ENCODE data around the gene LPO.

LPO gene

DNA sequence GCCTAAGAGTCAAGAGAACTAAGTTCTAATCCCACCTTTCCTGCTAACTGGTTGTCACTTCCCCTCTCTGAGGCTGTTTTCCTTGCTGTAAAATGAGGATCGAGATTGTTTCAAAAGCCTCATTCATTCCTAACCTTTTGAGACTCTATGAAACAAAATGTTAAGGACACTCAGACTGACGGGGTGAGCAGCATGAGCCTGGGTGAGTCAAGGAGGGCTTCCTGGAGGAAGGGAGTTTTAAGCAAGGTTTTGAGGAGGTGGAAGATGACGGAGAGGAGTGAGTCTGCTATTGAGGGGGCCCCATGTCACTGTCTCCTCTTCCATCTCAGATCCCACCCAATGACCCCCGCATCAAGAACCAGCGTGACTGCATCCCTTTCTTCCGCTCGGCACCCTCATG, 41.8 kb upstream of the LPO start:
- H3K4me1 ChIP-seq (ENCODE audit: insufficient read depth, low read length) = no peaks in the 10 kb centered on the region
- DNase-seq = no peak
- no peaks in the 10 kb centered on the region for H3K9me3 ChIP-seq (ENCODE audit: insufficient read depth, low read length, severe bottlenecking)
- no peak overlapping the region for H3K4me2 ChIP-seq (ENCODE audit: insufficient read depth, low read length)
- no peak overlapping the region for H3K9ac ChIP-seq (ENCODE audit: low read depth, low read length)
- no peaks in the 10 kb centered on the region for H3K79me2 ChIP-seq (ENCODE audit: insufficient read depth, low read length)
- H3K36me3 ChIP-seq (ENCODE audit: insufficient read depth, low read length) = no peaks in the 10 kb centered on the region
- H3K4me3 ChIP-seq (ENCODE audit: low read depth in 1 of 2, low read length in 2 of 2) = no peak overlapping the region
- no peak for ATAC-seq (ENCODE audit: insufficient read depth, low read depth)
- no peak overlapping the region for H2AFZ ChIP-seq (ENCODE audit: low read depth, low read length)
- H4K20me1 ChIP-seq (ENCODE audit: insufficient read depth, low read length) = no peaks in the 10 kb centered on the region
- no peak overlapping the region for H3K27ac ChIP-seq (ENCODE audit: low read length)
- TF ChIP-seq, protein P1, sequence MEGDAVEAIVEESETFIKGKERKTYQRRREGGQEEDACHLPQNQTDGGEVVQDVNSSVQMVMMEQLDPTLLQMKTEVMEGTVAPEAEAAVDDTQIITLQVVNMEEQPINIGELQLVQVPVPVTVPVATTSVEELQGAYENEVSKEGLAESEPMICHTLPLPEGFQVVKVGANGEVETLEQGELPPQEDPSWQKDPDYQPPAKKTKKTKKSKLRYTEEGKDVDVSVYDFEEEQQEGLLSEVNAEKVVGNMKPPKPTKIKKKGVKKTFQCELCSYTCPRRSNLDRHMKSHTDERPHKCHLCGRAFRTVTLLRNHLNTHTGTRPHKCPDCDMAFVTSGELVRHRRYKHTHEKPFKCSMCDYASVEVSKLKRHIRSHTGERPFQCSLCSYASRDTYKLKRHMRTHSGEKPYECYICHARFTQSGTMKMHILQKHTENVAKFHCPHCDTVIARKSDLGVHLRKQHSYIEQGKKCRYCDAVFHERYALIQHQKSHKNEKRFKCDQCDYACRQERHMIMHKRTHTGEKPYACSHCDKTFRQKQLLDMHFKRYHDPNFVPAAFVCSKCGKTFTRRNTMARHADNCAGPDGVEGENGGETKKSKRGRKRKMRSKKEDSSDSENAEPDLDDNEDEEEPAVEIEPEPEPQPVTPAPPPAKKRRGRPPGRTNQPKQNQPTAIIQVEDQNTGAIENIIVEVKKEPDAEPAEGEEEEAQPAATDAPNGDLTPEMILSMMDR (IDR thresholded peaks at IDR 0.05; ENCODE audit: borderline replicate concordance, extremely low read depth, low read length, poor library complexity, severe bottlenecking) = no peak
- no peak for TF ChIP-seq EZH2 (IDR thresholded peaks at IDR 0.05; ENCODE audit: borderline replicate concordance, low read depth, low read length, severe bottlenecking)
- H3K27me3 ChIP-seq (ENCODE audit: insufficient read depth, low read length, poor library complexity) = no peaks in the 10 kb centered on the region

DNA sequence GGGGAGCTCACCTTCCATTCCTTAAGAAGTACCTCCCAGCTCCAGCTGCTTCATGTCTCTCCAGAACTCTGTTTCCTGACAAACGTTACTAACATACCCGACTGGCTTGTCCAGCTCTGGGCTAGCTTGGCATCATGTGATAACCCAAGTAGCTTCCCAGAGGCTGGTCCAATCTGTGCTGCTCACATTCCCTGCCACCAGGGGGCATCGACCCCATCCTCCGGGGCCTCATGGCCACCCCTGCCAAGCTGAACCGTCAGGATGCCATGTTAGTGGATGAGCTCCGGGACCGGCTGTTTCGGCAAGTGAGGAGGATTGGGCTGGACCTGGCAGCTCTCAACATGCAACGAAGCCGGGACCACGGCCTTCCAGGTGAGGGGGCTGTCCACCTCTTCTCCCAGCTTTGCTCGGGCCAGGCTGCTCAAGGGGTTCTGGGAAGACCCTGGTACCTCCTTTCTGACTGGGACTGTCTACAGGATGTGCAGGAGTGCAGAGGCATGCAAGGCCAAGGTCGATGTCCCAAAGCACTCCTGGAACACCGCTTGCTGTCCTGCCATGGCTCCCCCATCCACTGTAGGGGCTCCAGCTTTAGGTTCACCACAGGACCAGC, 38.3 kb upstream of the LPO start:
- DNase-seq (peak; percentile 63), ATAC-seq (ENCODE audit: insufficient read depth, low read depth) (peak; percentile 94)
- Histone ChIP-seq H3K4me3 (ENCODE audit: low read depth in 1 of 2, low read length in 2 of 2) (no peak overlapping the region), H3K36me3 (ENCODE audit: insufficient read depth, low read length) (no peaks in the 10 kb centered on the region), H4K20me1 (ENCODE audit: insufficient read depth, low read length) (no peaks in the 10 kb centered on the region), H3K79me2 (ENCODE audit: insufficient read depth, low read length) (no peaks in the 10 kb centered on the region), H3K9me3 (ENCODE audit: insufficient read depth, low read length, severe bottlenecking) (no peaks in the 10 kb centered on the region), H3K4me2 (ENCODE audit: insufficient read depth, low read length) (no peak overlapping the region), H3K27me3 (ENCODE audit: insufficient read depth, low read length, poor library complexity) (no peaks in the 10 kb centered on the region), H3K9ac (ENCODE audit: low read depth, low read length) (no peak overlapping the region), H3K27ac (ENCODE audit: low read length) (no peak overlapping the region), H2AFZ (ENCODE audit: low read depth, low read length) (no peak overlapping the region), H3K4me1 (ENCODE audit: insufficient read depth, low read length) (no peaks in the 10 kb centered on the region)
- no peak for TF ChIP-seq EZH2 (IDR thresholded peaks at IDR 0.05; ENCODE audit: borderline replicate concordance, low read depth, low read length, severe bottlenecking)
- TF ChIP-seq, protein P1 (IDR thresholded peaks at IDR 0.05; ENCODE audit: borderline replicate concordance, extremely low read depth, low read length, poor library complexity, severe bottlenecking) = peak; percentile 83

DNA sequence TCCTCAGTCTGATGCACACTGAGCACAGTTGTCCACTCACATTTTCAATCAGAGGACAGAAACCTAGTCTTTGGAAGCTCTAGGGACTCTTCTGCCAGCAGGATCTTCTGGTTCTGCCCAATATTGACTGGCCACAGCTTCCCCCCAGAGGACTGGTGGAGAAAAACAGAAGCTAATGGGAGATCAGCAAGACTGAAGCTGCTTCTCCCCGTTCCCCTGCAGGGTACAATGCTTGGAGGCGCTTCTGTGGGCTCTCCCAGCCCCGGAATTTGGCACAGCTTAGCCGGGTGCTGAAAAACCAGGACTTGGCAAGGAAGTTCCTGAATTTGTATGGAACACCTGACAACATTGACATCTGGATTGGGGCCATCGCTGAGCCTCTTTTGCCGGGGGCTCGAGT, 35.5 kb upstream of the LPO start:
- Histone ChIP-seq H3K9me3 (ENCODE audit: insufficient read depth, low read length, severe bottlenecking) (no peaks in the 10 kb centered on the region), H3K4me1 (ENCODE audit: insufficient read depth, low read length) (no peaks in the 10 kb centered on the region), H3K4me2 (ENCODE audit: insufficient read depth, low read length) (no peak overlapping the region), H3K79me2 (ENCODE audit: insufficient read depth, low read length) (no peaks in the 10 kb centered on the region), H3K9ac (ENCODE audit: low read depth, low read length) (no peak overlapping the region), H4K20me1 (ENCODE audit: insufficient read depth, low read length) (no peaks in the 10 kb centered on the region), H3K36me3 (ENCODE audit: insufficient read depth, low read length) (peaks cover 7% of the 10 kb centered on the region; the same call in 1 of the 2 replicates), H3K27me3 (ENCODE audit: insufficient read depth, low read length, poor library complexity) (no peaks in the 10 kb centered on the region), H3K4me3 (ENCODE audit: low read depth in 1 of 2, low read length in 2 of 2) (no peak overlapping the region), H2AFZ (ENCODE audit: low read depth, low read length) (no peak overlapping the region), H3K27ac (ENCODE audit: low read length) (no peak overlapping the region)
- TF ChIP-seq EZH2 (IDR thresholded peaks at IDR 0.05; ENCODE audit: borderline replicate concordance, low read depth, low read length, severe bottlenecking) = no peak
- TF ChIP-seq, protein P1 (IDR thresholded peaks at IDR 0.05; ENCODE audit: borderline replicate concordance, extremely low read depth, low read length, poor library complexity, severe bottlenecking) = no peak
- ATAC-seq (ENCODE audit: insufficient read depth, low read depth) (no peak), DNase-seq (no peak)
